Astrocyte (in vitro differentiated cells and primary cell): ENCODE data around the gene CPED1.

Experiments used
- EZH2 ChIP-seq: IDR thresholded peaks from 2 replicates; pipeline ENCODE4 v1.6.1; 2012; ENCODE audit warnings: mild to moderate bottlenecking, low read length, inconsistent platforms; ENCODE audit not compliant: insufficient read depth
- TF ChIP-seq, protein P1 (sequence below): IDR thresholded peaks from 2 replicates; pipeline ENCODE4 v1.5.1; 2011; ENCODE audit warnings: low read depth, mild to moderate bottlenecking, inconsistent platforms, low read length, moderate library complexity; ENCODE audit not compliant: insufficient read depth

GRCh38 chr7:121080257-121080912 is 91.9 kb downstream of the CPED1 start:
- TF ChIP-seq, protein P1, sequence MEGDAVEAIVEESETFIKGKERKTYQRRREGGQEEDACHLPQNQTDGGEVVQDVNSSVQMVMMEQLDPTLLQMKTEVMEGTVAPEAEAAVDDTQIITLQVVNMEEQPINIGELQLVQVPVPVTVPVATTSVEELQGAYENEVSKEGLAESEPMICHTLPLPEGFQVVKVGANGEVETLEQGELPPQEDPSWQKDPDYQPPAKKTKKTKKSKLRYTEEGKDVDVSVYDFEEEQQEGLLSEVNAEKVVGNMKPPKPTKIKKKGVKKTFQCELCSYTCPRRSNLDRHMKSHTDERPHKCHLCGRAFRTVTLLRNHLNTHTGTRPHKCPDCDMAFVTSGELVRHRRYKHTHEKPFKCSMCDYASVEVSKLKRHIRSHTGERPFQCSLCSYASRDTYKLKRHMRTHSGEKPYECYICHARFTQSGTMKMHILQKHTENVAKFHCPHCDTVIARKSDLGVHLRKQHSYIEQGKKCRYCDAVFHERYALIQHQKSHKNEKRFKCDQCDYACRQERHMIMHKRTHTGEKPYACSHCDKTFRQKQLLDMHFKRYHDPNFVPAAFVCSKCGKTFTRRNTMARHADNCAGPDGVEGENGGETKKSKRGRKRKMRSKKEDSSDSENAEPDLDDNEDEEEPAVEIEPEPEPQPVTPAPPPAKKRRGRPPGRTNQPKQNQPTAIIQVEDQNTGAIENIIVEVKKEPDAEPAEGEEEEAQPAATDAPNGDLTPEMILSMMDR, result no peak
- TF ChIP-seq EZH2, result no peak
